GM18858 (cell line): ENCODE results near the gene COL24A1.

Experiments used
- ATAC-seq: cut with Tn5 transposase; IDR thresholded peaks from one replicate; pipeline ENCODE4 v1.9.1; 2021; ENCODE audit not compliant: unreplicated experiment

COL24A1 gene

GRCh38 chr1:85705940-85706339 lies 450.6 kb downstream of the COL24A1 start:
- ATAC-seq = no peak

GRCh38 chr1:85700422-85700821 lies 456.1 kb downstream of the COL24A1 start:
- no peak for ATAC-seq

GRCh38 chr1:85697895-85698294 lies 458.7 kb downstream of the COL24A1 start:
- no peak for ATAC-seq

GRCh38 chr1:85692730-85693314 lies 463.8 kb downstream of the COL24A1 start:
- ATAC-seq = no peak

- ATAC-seq = no peak
These were observed 466.7 kb downstream of the COL24A1 start for GRCh38 chr1:85689775-85690404.

- ATAC-seq = no peak
These were observed 473.1 kb downstream of the COL24A1 start for GRCh38 chr1:85683292-85684025.

GRCh38 chr1:85681087-85681486 lies 475.5 kb downstream of the COL24A1 start:
- no peak for ATAC-seq
